Adrenal gland (tissue), 5 donors: Measurements from ENCODE around the gene HENMT1.

Source experiments
- POLR2A ChIP-seq, 2 donors: fragments of 450-650 bp; IDR thresholded peaks; one replicate each; pipeline ENCODE4 v1.6.1; 2017; ENCODE audit warnings: antibody characterized with exemption in 2 of 2, mild to moderate bottlenecking in 2 of 2, moderate library complexity in 1 of 2
- TF ChIP-seq, protein P1 (sequence below), 6 experiments: fragments of 450-650 bp in 4 of 6; fragments of 200-600 bp in 2 of 6; sonication (generic) in 1 of 6; IDR thresholded peaks; 1 replicate in 5 of 6; 2 replicates in 1 of 6; pipeline versions ENCODE4 v1.5.1 to v1.8.0; 2016 to 2021; ENCODE audit warnings: antibody characterized with exemption in 6 of 6, mild to moderate bottlenecking in 2 of 6, moderate library complexity in 1 of 6
- donor health status: DM: no; HTN: no; CAD: no.

GRCh38 chr1:108678706-108679105 is 17.8 kb upstream of the HENMT1 start:
- TF ChIP-seq, protein P1, sequence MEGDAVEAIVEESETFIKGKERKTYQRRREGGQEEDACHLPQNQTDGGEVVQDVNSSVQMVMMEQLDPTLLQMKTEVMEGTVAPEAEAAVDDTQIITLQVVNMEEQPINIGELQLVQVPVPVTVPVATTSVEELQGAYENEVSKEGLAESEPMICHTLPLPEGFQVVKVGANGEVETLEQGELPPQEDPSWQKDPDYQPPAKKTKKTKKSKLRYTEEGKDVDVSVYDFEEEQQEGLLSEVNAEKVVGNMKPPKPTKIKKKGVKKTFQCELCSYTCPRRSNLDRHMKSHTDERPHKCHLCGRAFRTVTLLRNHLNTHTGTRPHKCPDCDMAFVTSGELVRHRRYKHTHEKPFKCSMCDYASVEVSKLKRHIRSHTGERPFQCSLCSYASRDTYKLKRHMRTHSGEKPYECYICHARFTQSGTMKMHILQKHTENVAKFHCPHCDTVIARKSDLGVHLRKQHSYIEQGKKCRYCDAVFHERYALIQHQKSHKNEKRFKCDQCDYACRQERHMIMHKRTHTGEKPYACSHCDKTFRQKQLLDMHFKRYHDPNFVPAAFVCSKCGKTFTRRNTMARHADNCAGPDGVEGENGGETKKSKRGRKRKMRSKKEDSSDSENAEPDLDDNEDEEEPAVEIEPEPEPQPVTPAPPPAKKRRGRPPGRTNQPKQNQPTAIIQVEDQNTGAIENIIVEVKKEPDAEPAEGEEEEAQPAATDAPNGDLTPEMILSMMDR (IDR thresholded peaks at IDR 0.05), result no peak
- TF ChIP-seq POLR2A (IDR thresholded peaks at IDR 0.05), result no peak
